Thyroid gland (tissue), 4 donors: ENCODE measurements around the gene OSGIN1. TPM values are rescaled to one million over a fixed set of nuclear protein-coding genes. Genes with fewer than 3 reads are reported as not detected.

ENCODE experiments used
- DNase-seq, 2 donors: peaks; one replicate each; pipeline ENCODE4 v3.0.0-alpha.2; 2019
- H3K27ac ChIP-seq, 3 donors: fragments of 200-600 bp; sonication (generic); 1 replicate in 2 of 3; 2 replicates in 1 of 3; pipeline ENCODE4 v1.5.1; 2016 to 2019; ENCODE audit warnings: mild to moderate bottlenecking in 1 of 3, moderate library complexity in 1 of 3
- H3K27me3 ChIP-seq: fragments of 200-600 bp; sonication (generic); one replicate; pipeline ENCODE4 v1.5.1; 2019
- H3K36me3 ChIP-seq, 2 donors: fragments of 200-600 bp; sonication (generic); one replicate each; pipeline ENCODE4 v1.5.1; 2016 to 2019
- H3K4me1 ChIP-seq, 2 donors: fragments of 200-600 bp; sonication (generic); one replicate each; pipeline ENCODE4 v1.5.1; 2017 to 2019
- H3K4me3 ChIP-seq, 3 donors: fragments of 200-600 bp; sonication (generic); replicated peaks in 1 of 3; 1 replicate in 2 of 3; 2 replicates in 1 of 3; pipeline ENCODE4 v1.5.1; 2016; ENCODE audit warnings: mild to moderate bottlenecking in 1 of 3
- H3K9me3 ChIP-seq: fragments of 200-600 bp; sonication (generic); one replicate; pipeline ENCODE4 v1.5.1; 2017
- POLR2A ChIP-seq, 2 donors: fragments of 450-650 bp; IDR thresholded peaks; one replicate each; pipeline ENCODE4 v1.6.1; 2017; ENCODE audit warnings: antibody characterized with exemption in 2 of 2, mild to moderate bottlenecking in 2 of 2, moderate library complexity in 1 of 2
- WGBS, 2 donors: methylation state at CpG; one replicate each; pipeline ENCODE4 v1.1.5; 2017; 5-methylcytosine and 5-hydroxymethylcytosine counted together
- intact Hi-C: fragments of 100-400 bp; cut with DNase I; formaldehyde crosslinking; loops from one replicate; pipeline ENCODE4 v1.15.1; 2023
- total RNA-seq, 4 donors: library from RNA; depleted of rRNA; stranded (reverse); fragments of >200 nt; gene quantifications; one replicate each; pipeline ENCODE4 v1.2.3, GENCODE V29; 2016
- TF ChIP-seq, protein P1 (sequence below), 6 experiments: fragments of 200-600 bp in 3 of 6; fragments of 450-650 bp in 3 of 6; sonication (generic) in 3 of 6; IDR thresholded peaks; one replicate each; pipeline ENCODE4 v1.5.1; 2016 to 2019; ENCODE audit warnings: antibody characterized with exemption in 6 of 6, mild to moderate bottlenecking in 2 of 6, inconsistent platforms in 1 of 6, moderate library complexity in 1 of 6

OSGIN1 gene
- total RNA-seq, 4 donors from 2014 or later: 14.5 to 53.5 (median 31.9) TPM

DNA sequence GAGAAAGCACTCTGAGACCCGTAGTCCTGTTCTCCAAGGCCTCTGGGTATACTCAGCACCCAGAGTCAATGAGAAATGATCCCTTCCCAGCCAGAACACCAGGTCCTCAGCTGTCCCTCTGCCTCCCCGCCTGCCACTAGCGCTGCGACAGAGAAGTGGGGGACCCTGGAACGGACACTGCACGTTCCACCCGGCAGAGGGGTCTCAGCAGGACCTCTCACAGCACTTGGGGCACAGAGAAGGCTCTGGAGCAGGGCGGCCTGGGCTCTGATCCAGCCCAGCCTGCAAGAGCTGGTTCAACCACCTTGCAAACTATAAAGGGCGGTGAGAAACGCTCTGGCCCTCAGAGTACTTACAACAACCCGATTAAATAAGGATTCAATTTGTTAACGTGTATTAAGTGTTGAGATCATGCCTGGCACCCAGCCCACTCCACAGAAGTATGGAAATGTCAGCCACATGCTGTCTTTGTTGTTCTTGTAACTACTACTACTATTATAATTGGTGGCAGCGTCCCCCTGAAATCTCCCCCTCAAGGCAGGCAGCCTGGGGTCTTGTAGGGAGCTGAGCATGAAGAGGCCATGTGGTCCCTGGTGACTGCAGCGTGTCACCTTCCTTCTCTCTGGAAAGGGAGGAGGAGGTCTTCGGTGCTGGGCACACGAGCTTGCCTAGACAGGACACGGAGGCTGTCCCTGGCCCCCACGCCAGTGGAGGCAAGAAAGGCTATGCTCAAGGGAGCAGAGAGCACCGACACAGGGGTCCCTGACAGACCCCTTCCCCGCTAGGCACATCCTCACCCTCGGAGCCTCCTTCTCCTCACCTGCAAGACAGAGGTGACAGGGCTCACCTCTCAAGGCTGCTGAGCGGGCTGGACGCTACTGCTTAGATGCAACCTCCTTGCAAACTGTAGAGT lies 2.4 kb downstream of the OSGIN1 start:
- H3K4me1 ChIP-seq: peaks cover 24% of the 10 kb centered on the region in 2 donors
- intact Hi-C loops: no loop called here

DNA sequence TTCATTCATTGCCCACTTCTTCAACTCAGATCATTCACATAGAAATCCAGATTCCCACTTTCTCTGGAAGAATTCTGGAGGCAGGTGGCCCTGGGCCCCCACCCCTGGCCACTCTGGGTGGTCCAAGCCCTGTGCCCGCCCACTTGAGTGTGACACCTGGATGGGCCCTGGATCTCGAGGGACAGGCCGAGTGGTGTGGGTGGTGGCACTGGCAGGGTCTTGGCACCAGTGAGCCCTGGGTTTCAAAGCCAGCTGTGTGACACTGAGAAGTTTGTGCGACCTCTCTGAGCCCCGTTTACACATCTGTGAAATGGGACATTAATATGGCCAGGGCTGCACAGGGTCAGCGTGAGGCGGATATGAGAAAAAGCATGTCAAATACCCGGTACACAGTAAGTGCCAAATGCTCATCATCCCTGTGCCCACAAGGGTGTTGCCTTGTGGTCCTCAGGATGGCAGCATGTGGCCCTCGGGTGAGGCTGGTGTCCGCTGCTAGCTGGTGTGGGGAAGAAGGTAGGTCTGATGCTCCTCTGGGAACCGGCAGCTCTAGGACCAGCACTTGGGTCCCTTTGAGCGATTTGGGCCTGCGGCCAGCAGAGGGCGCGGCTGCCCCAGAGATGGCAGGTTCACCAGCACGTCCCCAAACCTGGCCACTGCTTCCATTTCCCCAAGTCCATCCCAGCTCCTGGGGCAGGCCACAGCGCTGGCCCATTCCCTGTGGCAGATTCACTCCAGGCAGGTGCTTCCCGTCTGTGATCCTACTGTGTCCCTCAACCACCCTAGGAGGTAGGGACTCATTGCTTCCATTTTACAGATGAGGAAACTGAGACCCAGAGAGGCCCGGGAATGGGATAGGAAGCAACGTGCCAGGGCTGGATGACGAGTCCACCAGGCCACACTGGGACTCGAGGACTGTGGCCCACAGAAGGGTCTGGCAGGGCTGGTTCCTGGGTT lies 3.6 kb downstream of the OSGIN1 start:
- H3K36me3 ChIP-seq: peaks cover 35 to 39% of the 10 kb centered on the region in 2 donors
- H3K4me3 ChIP-seq: no peak overlapping the region
- H3K4me1 ChIP-seq: peaks cover 24% of the 10 kb centered on the region in 2 donors
- peak; percentile 73 to 74 for DNase-seq
- H3K27ac ChIP-seq: no peak overlapping the region
- no peaks in the 10 kb centered on the region for H3K9me3 ChIP-seq
- intact Hi-C loops: no loop called here
- H3K27me3 ChIP-seq: no peaks in the 10 kb centered on the region
- no peak for TF ChIP-seq POLR2A (IDR thresholded peaks at IDR 0.05)
- TF ChIP-seq, protein P1, sequence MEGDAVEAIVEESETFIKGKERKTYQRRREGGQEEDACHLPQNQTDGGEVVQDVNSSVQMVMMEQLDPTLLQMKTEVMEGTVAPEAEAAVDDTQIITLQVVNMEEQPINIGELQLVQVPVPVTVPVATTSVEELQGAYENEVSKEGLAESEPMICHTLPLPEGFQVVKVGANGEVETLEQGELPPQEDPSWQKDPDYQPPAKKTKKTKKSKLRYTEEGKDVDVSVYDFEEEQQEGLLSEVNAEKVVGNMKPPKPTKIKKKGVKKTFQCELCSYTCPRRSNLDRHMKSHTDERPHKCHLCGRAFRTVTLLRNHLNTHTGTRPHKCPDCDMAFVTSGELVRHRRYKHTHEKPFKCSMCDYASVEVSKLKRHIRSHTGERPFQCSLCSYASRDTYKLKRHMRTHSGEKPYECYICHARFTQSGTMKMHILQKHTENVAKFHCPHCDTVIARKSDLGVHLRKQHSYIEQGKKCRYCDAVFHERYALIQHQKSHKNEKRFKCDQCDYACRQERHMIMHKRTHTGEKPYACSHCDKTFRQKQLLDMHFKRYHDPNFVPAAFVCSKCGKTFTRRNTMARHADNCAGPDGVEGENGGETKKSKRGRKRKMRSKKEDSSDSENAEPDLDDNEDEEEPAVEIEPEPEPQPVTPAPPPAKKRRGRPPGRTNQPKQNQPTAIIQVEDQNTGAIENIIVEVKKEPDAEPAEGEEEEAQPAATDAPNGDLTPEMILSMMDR (IDR thresholded peaks at IDR 0.05): peak in 5 of 6 experiments; percentile 48 to 67 (median 57)
- 63 to 70% methylated on average over 14 to 15 of the region's 22 CpGs for WGBS, 2 donors

More for the DNA sequence above, 2.4 kb downstream of the OSGIN1 start:
- H3K4me3 ChIP-seq: no peak overlapping the region
- 63 to 75% methylated on average over 11 to 23 of the region's 23 CpGs for WGBS, 2 donors
- TF ChIP-seq, protein P1 (IDR thresholded peaks at IDR 0.05): no peak
- no peak for TF ChIP-seq POLR2A (IDR thresholded peaks at IDR 0.05)
- H3K36me3 ChIP-seq: peaks cover 24 to 28% of the 10 kb centered on the region in 2 donors
- H3K9me3 ChIP-seq: no peaks in the 10 kb centered on the region
- DNase-seq: peak; percentile 16 to 24
- H3K27ac ChIP-seq: no peak overlapping the region
- no peaks in the 10 kb centered on the region for H3K27me3 ChIP-seq

DNA sequence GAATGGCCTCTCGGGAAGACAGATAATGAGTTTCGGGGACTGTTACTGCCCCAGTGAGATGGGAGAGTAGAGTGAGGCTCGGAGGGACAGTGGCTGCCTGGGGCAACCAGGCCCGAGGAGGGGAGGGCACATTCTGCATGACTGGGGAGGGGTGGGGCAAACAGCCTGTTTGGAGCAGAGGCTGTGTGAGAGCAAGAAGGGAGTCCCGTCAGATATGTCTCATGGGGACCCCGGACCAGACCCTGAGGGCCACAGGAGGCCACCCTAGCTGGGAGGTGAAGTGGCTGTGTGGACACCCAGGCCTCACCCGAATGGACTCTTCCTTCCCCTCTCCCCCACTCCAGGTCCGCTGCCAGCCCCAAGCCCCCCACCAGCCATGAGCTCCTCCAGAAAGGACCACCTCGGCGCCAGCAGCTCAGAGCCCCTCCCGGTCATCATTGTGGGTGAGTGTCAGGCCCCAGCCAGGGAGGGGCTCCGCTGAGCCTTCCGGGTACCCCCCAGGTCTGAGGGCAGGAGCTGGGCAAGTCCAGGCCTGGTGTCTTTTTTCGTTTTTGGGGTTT lies 4.3 kb downstream of the OSGIN1 start:
- Histone ChIP-seq H3K27me3 (no peaks in the 10 kb centered on the region), H3K4me1 (peaks cover 22% of the 10 kb centered on the region in 2 donors), H3K36me3 (peaks cover 36 to 46% of the 10 kb centered on the region in 2 donors), H3K27ac (no peak overlapping the region), H3K9me3 (no peaks in the 10 kb centered on the region), H3K4me3 (no peak overlapping the region)
- TF ChIP-seq, protein P1 (IDR thresholded peaks at IDR 0.05): no peak
- no peak for TF ChIP-seq POLR2A (IDR thresholded peaks at IDR 0.05)
- 88 to 92% methylated on average over 13 to 14 of the region's 14 CpGs for WGBS, 2 donors
- DNase-seq: no peak
- intact Hi-C loops: no loop called here

DNA sequence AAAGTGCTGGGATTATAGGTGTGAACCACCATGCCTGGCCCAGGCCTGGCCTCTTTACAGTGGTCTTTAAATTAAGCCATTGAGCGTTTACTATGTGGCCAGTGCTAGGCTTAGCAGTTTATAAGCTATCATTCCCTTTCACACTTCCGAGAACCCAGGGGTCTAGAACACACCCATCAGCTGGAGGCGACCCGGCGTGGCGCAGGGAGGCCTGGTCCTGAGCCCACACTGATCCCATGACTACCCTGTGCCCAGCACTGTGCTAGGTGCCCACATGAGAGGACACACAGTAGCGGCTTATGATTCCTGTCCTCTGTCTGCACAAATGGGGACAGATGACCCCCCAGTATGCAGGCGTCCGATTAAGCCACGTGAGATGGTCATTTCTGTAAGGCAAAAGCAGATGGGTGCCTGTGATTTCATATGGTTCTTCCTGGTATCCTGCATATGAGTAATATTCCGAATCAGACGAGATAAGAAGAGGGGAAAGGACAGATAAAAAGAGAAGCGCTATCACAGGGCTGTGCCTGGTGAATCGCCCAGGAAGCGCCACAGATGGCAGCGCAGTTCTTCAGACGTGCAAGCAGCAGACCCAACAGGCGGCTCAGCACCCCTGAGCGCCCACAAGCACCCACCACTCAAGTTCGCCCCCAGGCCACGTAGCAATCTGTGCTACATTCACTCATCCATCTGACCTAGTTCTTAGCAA lies 5.3 kb downstream of the OSGIN1 start:
- H3K27ac ChIP-seq: no peak overlapping the region
- no peaks in the 10 kb centered on the region for H3K9me3 ChIP-seq
- intact Hi-C loops: no loop called here
- WGBS, 2 donors: 84 to 87% methylated on average over 21 of the region's 21 CpGs
- DNase-seq: no peak
- TF ChIP-seq, protein P1 (IDR thresholded peaks at IDR 0.05): no peak
- no peak for TF ChIP-seq POLR2A (IDR thresholded peaks at IDR 0.05)
- H3K4me1 ChIP-seq: peaks cover 17 to 18% of the 10 kb centered on the region in 2 donors
- no peaks in the 10 kb centered on the region for H3K27me3 ChIP-seq
- H3K36me3 ChIP-seq: peaks cover 38 to 55% of the 10 kb centered on the region in 2 donors
- no peak overlapping the region for H3K4me3 ChIP-seq
